ENCODE measurements around the gene TEFM. TPM values are rescaled to one million over a fixed set of nuclear protein-coding genes. Genes with fewer than 3 reads are reported as not detected.
"Not testable (repeated sequence)": the region's sequence is repeated elsewhere in the genome, so short reads cannot be mapped to it uniquely, and the experiment has no call there.

Gene TEFM
- total RNA-seq, 1 experiment from 2014 or later, result 7.3 TPM

DNA sequence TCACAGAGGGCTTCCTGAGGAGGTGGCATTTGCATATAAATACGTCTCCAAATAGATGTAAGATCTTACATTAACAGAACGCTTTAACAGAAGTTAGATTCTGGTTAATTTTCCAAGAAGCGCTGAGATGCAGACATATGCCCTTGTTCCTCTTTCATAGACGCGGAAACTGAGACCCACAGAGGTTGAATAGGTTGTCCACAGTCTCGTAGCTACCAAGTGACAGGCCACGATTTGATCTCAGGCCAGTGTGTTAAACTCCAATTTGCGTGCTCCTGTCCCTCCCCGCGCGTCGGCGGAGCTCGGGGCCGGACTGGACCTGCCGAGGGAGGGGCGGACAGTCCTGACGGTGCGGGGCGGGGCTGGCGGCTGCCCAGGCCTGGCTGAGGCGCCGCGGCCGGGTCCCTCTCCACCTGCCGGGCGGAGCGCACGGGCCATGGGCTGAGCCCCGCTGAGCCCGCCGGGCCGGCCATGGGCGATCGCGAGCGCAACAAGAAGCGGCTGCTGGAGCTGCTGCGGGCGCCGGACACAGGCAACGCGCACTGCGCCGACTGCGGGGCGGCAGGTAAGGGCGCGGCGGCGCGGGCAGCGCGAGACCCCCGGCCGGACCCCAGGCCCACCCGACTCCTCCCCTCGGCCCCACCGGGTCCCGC lies 15.6 kb upstream of the TEFM start, which contains the start of gene ADAP2:
ADAP2 (plus strand) TSS at position 402 of the 653 bp plus-strand sequence; CDS start at position 472, 70 bp downstream.
- DNase-seq (ENCODE audit: low spot score), result peak; percentile 32

DNA sequence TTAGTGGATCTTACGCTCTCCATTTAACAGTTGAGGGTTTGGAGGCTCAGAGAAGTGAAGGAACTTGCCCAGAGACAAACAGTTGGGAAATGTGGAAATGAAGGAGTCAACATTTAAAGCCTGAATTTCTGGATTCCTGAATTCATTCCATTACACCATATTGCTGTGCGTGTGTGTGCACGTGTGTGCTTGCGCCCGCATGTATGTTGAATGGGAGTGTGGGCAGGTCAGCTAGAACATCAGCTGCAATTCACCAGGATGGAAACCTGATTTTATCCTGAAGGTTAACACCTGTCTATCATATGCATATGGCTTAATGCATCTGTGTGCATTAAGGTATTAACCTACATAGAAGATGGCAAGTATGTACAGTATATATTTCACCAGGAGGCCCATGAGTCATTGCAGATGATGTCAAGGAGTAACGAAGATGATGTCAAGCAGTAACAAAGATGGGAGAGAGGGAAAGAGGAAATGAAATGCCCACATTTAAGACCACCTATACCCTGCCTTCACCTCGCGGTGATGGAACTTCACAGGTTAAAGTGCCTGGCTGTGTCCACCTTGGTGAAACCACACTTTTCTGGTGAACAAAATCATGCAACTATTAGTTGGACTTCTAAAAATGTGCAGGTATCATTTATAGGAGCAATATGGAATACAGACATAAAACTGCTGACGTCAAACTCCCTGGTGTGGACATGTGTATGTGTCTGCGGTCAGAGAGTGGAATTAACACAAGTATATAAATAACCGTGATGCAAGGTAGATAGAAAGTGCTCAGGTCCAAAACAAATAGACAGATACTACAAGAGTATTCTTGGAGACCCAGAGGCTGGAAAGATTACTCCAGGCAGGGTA lies 14.9 kb upstream of the TEFM start:
- no peak for DNase-seq (ENCODE audit: low spot score)

DNA sequence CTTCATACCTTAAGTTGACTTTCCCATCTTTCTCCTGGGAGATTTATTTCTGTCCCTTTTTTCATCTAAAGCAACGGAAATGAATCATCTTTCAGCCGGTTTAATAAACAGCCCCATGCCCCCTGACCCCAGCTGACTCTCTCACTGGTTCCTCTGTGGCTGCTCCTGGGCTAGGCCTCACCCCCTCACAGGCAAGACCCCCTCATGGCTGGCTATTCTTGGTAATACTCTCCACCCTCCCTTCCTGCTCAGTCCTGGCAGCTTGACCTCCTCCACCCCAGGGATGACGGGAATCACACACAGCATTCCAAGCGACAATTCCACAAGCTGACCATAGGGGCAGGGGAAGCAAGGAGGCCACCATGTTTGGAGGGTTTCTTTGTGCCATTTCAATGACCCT lies 14.2 kb upstream of the TEFM start:
- DNase-seq (ENCODE audit: low spot score), result no peak

DNA sequence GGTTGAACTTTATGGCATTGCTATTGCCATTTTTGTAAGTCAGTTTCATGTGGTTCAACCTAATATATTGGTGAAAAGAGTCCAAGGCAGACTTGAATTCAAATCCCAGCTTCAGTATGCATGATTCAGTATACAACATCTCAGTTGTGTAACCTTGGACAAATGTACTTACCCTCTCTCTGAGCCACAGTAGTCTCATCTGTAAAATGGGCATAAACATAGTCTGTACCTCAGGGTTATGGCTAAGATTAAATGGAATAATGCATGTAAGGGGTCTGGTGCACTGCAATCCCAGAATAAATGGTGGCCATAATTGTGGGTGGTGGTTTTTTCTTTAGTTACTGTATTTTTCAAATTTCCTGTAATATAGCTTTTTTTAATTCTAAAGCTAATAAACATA lies 11.0 kb upstream of the TEFM start:
- DNase-seq (ENCODE audit: low spot score), result no peak

DNA sequence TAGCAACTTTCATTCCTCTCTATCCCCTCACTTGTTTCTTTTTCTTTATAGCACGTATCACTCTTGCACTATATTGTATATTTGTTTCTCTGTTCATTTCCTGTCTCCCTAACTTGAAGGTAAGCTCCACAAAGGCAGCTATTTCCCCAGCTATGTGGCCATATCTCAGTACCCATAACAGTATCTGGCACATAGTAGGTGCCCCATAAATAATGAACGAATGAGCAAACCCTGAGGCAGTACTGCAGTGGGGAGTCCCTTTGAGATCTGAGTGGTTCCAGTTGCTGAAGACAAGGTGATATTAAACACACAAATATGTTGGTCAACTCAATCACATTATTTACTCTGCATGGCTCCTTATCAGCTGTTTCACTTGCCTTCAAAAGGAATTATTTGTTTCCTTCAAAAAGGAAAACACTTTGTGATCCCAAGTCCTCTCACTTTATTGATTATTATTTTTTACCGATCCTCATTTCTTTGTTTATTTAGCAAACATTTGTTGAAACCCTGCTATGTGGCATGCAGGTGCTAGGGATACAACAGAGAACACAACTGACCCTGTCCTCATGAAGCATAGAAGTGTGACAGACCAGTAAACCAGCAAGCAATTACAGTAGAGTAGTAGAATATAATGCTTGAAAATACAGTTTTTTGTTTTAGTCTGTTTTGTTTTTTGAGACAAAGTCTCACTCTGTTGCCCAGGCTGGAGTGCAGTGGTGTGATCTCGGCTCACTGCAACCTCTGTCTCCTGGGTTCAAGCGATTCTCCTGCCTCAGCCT lies 10.0 kb upstream of the TEFM start:
- DNase-seq (ENCODE audit: low spot score), result no peak

DNA sequence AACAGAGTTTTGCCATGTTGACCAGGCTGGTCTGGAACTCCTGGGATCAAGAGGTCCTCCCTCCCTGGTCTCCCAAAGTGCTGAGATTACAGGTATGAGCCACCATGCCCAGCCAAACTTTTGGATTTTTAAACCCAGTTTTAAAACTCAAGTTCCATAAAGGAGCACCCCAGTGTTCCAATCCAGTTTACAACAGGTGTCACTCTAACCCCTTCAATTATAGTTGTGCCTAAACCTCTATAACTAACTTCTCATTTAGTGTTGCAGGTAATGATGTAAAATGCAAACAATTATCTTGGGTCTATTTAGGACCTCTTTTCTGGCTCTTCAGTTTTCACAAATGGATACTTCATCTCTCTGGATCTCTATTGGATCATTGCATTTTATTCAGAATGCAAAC lies 7.9 kb upstream of the TEFM start:
- no peak for DNase-seq (ENCODE audit: low spot score)

DNA sequence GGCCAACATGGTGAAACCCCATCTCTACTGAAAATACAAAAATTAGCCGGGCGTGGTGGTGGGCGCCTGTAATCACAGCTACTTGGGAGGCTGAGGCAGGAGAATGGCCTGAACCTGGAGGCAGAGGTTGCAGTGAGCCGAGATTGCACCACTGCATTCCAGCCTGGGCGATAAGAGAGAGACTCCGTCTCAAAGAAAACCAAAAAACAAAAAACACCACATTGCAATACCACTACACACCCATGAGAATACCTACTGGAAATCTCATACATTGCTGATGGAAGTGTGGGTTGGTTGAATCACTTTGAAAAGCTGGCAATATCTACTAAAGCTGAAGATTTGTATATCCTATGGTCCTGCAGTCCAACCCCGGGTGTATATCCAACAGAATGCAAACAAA lies 4.1 kb upstream of the TEFM start:
- not testable (repeated sequence) for DNase-seq (ENCODE audit: low spot score)

DNA sequence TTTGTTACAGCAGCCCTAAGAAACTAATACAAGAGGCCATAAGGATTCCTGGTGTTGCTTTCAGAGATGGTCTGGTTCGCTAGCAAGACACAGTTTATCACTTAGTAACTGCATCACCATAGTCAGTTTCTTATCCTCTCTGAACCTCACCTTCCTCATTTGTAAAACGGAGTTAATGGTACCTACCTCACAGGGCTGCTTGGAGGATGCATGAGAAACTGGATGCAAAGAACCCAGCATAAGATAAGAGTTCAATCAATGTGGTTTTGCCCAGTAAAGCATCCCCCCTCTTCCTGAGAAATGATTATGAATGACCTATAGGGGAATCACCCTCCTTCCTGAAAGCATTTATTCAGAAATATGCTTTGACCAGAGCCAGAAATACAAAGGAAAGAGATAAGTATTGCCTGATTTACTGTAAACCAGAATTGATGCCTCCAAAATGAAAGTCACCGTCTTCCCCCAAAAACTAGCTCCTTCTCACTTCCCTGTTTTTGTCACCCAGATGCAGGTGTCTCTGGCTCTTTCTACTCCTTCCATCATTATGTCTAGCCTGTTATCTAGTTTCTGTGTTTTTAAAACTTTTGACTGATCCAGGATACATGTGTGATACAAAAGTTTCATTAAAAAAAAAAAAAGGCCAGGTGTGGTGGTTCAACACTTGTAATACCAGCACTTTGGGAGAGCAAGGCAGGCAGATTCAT lies 2.8 kb upstream of the TEFM start:
- no peak for DNase-seq (ENCODE audit: low spot score)

DNA sequence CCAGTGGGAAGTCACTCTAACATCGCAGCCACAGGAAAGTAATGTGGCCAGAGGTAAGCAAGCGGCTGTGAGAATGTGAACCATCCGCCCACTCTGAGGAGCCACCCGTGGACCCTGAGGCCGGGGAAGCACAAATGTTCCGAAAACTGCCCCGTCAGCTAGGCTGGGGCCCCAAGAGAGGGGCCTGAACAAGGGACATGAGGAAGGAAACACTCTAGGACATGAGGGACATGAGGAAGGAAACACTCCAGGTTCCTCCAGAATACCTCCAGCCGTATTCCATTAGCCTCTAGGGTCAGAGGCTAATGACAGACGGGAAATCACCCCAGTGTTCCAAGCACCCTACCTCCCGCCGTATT lies 317 bp downstream of the TEFM start:
- peak; percentile 19 for DNase-seq (ENCODE audit: low spot score)

DNA sequence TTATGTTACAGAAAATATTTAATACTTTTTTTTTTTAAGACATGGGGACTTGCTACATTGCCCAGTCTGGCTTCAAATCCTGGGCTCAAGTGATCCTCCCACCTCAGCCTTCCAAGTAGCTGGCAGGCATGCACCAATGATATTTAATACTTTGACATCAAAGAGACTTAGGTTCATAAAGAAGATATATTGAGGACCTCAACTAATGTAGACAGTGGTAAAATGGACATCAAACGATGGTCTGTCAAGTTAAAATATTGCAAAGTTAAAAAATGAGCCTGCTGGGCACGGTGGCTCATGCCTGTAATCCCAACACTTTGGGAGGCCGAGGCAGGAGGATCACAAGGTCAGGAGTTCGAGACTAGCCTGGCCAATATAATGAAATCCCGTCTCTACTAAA lies 8.7 kb downstream of the TEFM start:
- DNase-seq (ENCODE audit: low spot score), result no peak

DNA sequence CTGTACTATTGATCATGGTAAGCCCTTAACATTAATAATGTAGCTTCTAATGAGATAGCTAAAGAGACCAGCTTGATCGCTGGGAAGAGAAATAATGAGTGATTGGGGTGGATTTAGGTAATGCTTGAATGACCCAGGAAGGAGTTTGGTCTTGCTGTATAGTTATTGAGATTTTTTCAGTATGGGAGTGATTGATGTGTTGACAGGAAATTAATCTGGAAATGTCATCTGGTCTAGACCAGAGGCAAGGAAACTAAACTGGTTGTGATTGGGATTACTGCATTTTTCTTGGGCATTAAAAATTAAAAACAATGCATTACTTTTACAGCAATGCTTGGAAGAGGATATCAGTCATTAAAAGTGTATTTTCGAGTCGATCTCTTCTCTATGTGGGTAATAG lies 11.8 kb downstream of the TEFM start:
- DNase-seq (ENCODE audit: low spot score), result no peak

DNA sequence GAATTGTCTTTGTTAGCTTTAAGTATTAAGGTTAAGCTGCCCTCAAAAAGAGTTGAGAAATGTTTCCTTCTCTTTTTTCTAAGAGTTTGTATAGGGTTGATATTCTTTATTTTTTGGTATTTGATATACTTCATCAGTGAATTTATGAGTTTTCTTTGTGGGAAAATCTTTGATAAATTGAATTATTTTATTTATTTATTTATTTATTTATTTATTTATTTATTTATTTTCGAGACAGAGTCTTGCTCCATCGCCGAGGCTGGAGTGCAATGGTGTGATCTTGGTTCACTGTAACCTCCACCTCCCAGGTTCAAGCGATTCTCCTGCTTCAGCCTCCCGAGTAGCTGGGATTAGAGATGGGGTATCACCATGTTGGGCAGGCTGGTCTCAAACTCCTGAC lies 19.9 kb downstream of the TEFM start:
- no peak for DNase-seq (ENCODE audit: low spot score)

DNA sequence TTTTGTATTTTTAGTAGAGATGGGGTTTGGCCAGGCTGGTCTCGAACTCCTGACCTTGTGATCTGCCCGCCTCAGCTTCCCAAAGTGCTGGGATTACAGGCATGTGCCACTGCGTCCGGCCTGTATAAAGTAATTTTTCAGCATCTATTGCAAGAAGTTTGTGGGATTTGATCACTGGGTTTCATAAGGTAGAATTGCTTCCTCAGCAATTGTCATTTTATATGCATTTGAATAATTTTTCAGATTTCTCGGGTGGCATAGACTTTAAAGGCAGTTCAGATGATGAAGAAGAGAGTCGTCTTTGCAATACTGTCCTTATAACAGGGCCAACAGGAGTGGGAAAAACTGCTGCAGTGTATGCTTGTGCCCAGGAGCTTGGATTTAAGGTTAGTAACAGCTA lies 37.0 kb downstream of the TEFM start:
- no peak for DNase-seq (ENCODE audit: low spot score)

DNA sequence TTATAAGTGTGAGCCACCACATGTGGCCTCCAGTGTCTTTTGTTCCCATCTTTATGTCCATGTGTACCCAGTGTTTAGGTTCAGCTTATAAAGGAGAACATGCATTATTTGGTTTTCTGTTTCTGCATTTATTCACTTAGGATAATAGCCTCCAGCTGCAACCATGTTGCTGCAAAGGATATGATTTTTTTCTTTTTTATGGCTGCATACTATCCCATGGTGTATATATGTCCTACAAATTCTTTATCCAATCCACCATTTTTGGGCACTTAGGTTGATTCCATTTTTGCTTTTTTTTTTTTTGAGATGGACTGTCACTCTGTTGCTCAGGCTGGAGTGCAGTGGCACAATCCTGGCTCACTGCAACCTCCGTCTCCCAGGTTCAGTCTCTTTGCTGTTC lies 41.4 kb downstream of the TEFM start:
- DNase-seq (ENCODE audit: low spot score), result no peak

DNA sequence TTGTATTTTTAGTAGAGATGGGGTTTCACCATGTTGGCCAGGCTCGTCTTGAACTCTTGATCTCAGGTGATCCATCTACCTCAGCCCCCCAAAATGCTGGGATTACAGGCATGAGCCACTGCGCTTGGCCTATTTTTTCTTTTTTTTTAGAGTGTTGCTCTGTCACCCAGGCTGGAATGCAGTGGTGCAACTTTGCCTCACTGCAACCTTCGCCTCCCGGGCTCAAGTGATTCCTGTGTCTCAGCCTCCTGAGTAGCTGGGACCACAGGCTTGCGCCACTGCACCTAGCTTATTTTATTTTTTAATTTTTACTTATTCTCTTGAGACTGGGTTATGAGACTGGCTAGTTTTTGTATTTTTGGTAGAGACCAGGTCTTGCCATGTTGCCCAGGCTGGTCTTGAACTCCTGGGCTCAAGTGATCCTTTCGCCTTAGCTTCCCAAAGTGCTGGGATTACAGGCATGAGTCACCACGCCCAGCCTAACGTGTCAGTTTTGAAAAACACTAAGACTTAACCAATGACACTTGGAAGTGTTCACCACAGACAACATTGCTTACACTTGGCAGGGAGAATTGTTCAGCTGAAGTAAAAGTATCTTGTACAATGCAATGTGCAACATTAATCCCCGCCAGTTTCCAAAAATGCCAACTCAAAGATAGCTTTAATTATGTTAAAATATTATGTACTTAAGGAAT lies 47.3 kb downstream of the TEFM start:
- no peak for DNase-seq (ENCODE audit: low spot score)

DNA sequence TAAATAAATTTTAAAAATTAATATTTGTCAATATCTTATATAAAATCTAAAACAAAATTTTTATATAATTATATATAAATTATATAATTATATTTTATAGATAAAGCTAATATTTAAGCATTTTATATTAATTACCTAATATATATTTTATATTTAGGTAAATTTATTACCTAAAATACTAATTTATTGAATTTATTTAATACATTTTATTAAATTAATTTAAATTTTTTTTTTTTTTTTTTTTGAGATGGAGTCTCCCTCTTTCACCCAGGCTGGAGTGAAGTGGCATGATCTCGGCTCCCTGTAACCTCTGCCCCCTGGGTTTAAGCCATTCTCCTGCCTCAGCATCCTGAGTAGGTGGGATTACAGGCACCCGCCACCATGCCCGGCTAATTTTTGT lies 51.9 kb downstream of the TEFM start:
- no peak for DNase-seq (ENCODE audit: low spot score)

Small RNA genes within 50 kb of the gene (small RNA-seq; reads per million reads assigned to genes)
- not detected for gene RNU6-298P

Other genes with a start within 250 kb of the TEFM start
- gene CRLF3, start 81.5 kb downstream of the TEFM start, total RNA-seq (2014; rRNA removed; shearing (Covaris generic)), result 6.8 and 6.9 TPM in 2 replicates
- gene ATAD5, start 74.3 kb downstream of the TEFM start, total RNA-seq (2014; rRNA removed; shearing (Covaris generic)), result 3.5 and 3.6 TPM in 2 replicates
- 0.08 TPM in 1 of 2 replicates, not detected in the other for gene ADAP2, start 15.7 kb upstream of the TEFM start, total RNA-seq (2014; rRNA removed; shearing (Covaris generic))
- 4.8 and 4.9 TPM in 2 replicates for gene RNF135, start 64.8 kb upstream of the TEFM start, total RNA-seq (2014; rRNA removed; shearing (Covaris generic))
- gene NF1, start 188.7 kb upstream of the TEFM start, total RNA-seq (2014; rRNA removed; shearing (Covaris generic)), result 26.8 and 41.0 TPM in 2 replicates